GM15510 (cell line): ENCODE data around the gene GNB1.

Experiments used
- POLR2A ChIP-seq: IDR thresholded peaks from 3 replicates; pipeline ENCODE4 v1.6.1; 2011; ENCODE audit warnings: borderline replicate concordance; ENCODE audit not compliant: insufficient read length; ENCODE audit errors: extremely low read depth

Gene GNB1

GRCh38 chr1:1873186-1873585 lies 17.7 kb downstream of the GNB1 start:
- no peak for TF ChIP-seq POLR2A

- no peak for TF ChIP-seq POLR2A
Measured at GRCh38 chr1:1872329-1872994, 18.4 kb downstream of the GNB1 start.

- no peak for TF ChIP-seq POLR2A
Measured at GRCh38 chr1:1869469-1869868, 21.4 kb downstream of the GNB1 start.

GRCh38 chr1:1867164-1867563 lies 23.7 kb downstream of the GNB1 start:
- no peak for TF ChIP-seq POLR2A

- TF ChIP-seq POLR2A, result no peak
Measured at GRCh38 chr1:1862905-1863547, 27.9 kb downstream of the GNB1 start.

GRCh38 chr1:1861339-1861730 lies 29.6 kb downstream of the GNB1 start:
- TF ChIP-seq POLR2A, result no peak

GRCh38 chr1:1858382-1859086 lies 32.4 kb downstream of the GNB1 start:
- TF ChIP-seq POLR2A, result no peak

GRCh38 chr1:1857096-1857703 lies 33.7 kb downstream of the GNB1 start:
- TF ChIP-seq POLR2A, result no peak

GRCh38 chr1:1853593-1854257 lies 37.2 kb downstream of the GNB1 start:
- no peak for TF ChIP-seq POLR2A

- no peak for TF ChIP-seq POLR2A
Measured at GRCh38 chr1:1852619-1853414, 38.1 kb downstream of the GNB1 start.

- no peak for TF ChIP-seq POLR2A
Measured at GRCh38 chr1:1847890-1848289, 43.0 kb downstream of the GNB1 start.

GRCh38 chr1:1847061-1847850 lies 43.6 kb downstream of the GNB1 start:
- no peak for TF ChIP-seq POLR2A

- no peak for TF ChIP-seq POLR2A
Measured at GRCh38 chr1:1846386-1846918, 44.4 kb downstream of the GNB1 start.

GRCh38 chr1:1842360-1843146 lies 48.3 kb downstream of the GNB1 start:
- TF ChIP-seq POLR2A, result no peak
